UCSD-AML1 (cell line): ENCODE measurements around the gene BEX3.

Experiments
- DNase-seq: peaks from one replicate; lab custom pipeline; 2025; ENCODE audit not compliant: unreplicated experiment; lab: John Stamatoyannopoulos, UW

The BEX3 gene

GRCh38 chrX:103417933-103418332, 41.6 kb downstream of the BEX3 start:
- no peak for DNase-seq

GRCh38 chrX:103418811-103419340, 42.5 kb downstream of the BEX3 start:
- no peak for DNase-seq

GRCh38 chrX:103423955-103424638, 47.8 kb downstream of the BEX3 start:
- DNase-seq = no peak
